ENCODE measurements around the gene SEC62.

The SEC62 gene

GRCh38 chr3:170040418-170040817 is 73.8 kb downstream of the SEC62 start:
- DNase-seq (ENCODE audit: extremely low spot score), result no peak
- ChIA-PET CTCF (interaction anchor here (0.8 kb wide), 1 partner anchor 8 kb away, joined by 3 read pairs; no protein-coding TSS in a partner anchor), POLR2A (no interaction called here)
- TF ChIP-seq PKNOX1 (IDR thresholded peaks at IDR 0.05) (no peak), L3MBTL2 (conservative IDR thresholded peaks at IDR 0.05) (no peak), ELF4 (IDR thresholded peaks at IDR 0.05) (no peak), ZNF384 (IDR thresholded peaks at IDR 0.05) (no peak), BHLHE40 (IDR thresholded peaks at IDR 0.05; ENCODE audit: borderline replicate concordance) (no peak)

GRCh38 chr3:170043506-170043905 is 76.9 kb downstream of the SEC62 start:
- DNase-seq (ENCODE audit: extremely low spot score), result no peak
- ChIA-PET CTCF (no interaction called here), POLR2A (no interaction called here)
- no peak for TF ChIP-seq FOXK2 (IDR thresholded peaks at IDR 0.05)
- no peak for TF ChIP-seq ZNF384 (IDR thresholded peaks at IDR 0.05)
- TF ChIP-seq PKNOX1 (IDR thresholded peaks at IDR 0.05), result no peak
- TF ChIP-seq FOXA1 (IDR thresholded peaks at IDR 0.05), result no peak
- no peak for TF ChIP-seq TARDBP (IDR thresholded peaks at IDR 0.05)

- no peak for TF ChIP-seq FOXK2 (IDR thresholded peaks at IDR 0.05)
- TF ChIP-seq BHLHE40 (IDR thresholded peaks at IDR 0.05; ENCODE audit: borderline replicate concordance), result no peak
- no peak for TF ChIP-seq ZNF384 (IDR thresholded peaks at IDR 0.05)
- TF ChIP-seq NFRKB (IDR thresholded peaks at IDR 0.05), result no peak
- no peak for DNase-seq (ENCODE audit: extremely low spot score)
- CTCF ChIA-PET, result no interaction called here
- POLR2A ChIA-PET, result no interaction called here
Observed at GRCh38 chr3:170044271-170044670, 77.7 kb downstream of the SEC62 start.

- no peak for DNase-seq (ENCODE audit: extremely low spot score)
- ChIA-PET POLR2A (no interaction called here), CTCF (no interaction called here)
- TF ChIP-seq LEF1 (IDR thresholded peaks at IDR 0.05; ENCODE audit: borderline replicate concordance) (no peak), FOXK2 (IDR thresholded peaks at IDR 0.05) (no peak), SUZ12 (IDR thresholded peaks at IDR 0.05) (no peak), CTBP1 (IDR thresholded peaks at IDR 0.05; ENCODE audit: borderline replicate concordance) (no peak), TARDBP (IDR thresholded peaks at IDR 0.05) (no peak), NFRKB (IDR thresholded peaks at IDR 0.05) (no peak), HDGF (IDR thresholded peaks at IDR 0.05; ENCODE audit: borderline replicate concordance) (no peak), BHLHE40 (IDR thresholded peaks at IDR 0.05; ENCODE audit: borderline replicate concordance) (no peak), ZNF384 (IDR thresholded peaks at IDR 0.05) (no peak), ELF4 (IDR thresholded peaks at IDR 0.05) (no peak), PKNOX1 (IDR thresholded peaks at IDR 0.05) (no peak)
Observed at GRCh38 chr3:170044795-170045244, 78.2 kb downstream of the SEC62 start.

- no peak for TF ChIP-seq BHLHE40 (IDR thresholded peaks at IDR 0.05; ENCODE audit: borderline replicate concordance)
- TF ChIP-seq L3MBTL2 (conservative IDR thresholded peaks at IDR 0.05), result no peak
- no peak for TF ChIP-seq CTBP1 (IDR thresholded peaks at IDR 0.05; ENCODE audit: borderline replicate concordance)
- no peak for TF ChIP-seq FOXA1 (IDR thresholded peaks at IDR 0.05)
- TF ChIP-seq LEF1 (IDR thresholded peaks at IDR 0.05; ENCODE audit: borderline replicate concordance), result no peak
- no peak for TF ChIP-seq ZNF384 (IDR thresholded peaks at IDR 0.05)
- POLR2A ChIA-PET, result no interaction called here
- CTCF ChIA-PET, result no interaction called here
Observed at GRCh38 chr3:170046269-170047132, 79.9 kb downstream of the SEC62 start.

GRCh38 chr3:170047133-170047404 is 80.5 kb downstream of the SEC62 start:
- TF ChIP-seq NFRKB (IDR thresholded peaks at IDR 0.05), result no peak
- TF ChIP-seq FOXM1 (IDR thresholded peaks at IDR 0.05; ENCODE audit: borderline replicate concordance), result no peak
- ChIA-PET POLR2A (no interaction called here), CTCF (no interaction called here)
- DNase-seq (ENCODE audit: extremely low spot score), result no peak

More at GRCh38 chr3:170046269-170047132, 79.9 kb downstream of the SEC62 start:
- DNase-seq (ENCODE audit: extremely low spot score), result no peak
